ENCODE data around the gene SRGAP2C.
"Not testable (repeated sequence)": the region's sequence is repeated elsewhere in the genome, so short reads cannot be mapped to it uniquely, and the experiment has no call there.

Gene SRGAP2C

GRCh38 chr1:121184290-121185127 lies at the start of gene SRGAP2C, which contains the start of gene FAM72B:
Gene SRGAP2C, plus strand, starts transcription at chr1:121184975. Its CDS starts 2,472 bp downstream, at chr1:121187447.
Gene FAM72B, minus strand, starts transcription at chr1:121184340. Its CDS starts 851 bp downstream, at chr1:121183489.
- DNase-seq = peak; percentile 97

- DNase-seq = not testable (repeated sequence)
Observed at GRCh38 chr1:121140393-121140792, 44.4 kb upstream of the SRGAP2C start.

GRCh38 chr1:121148489-121149190 lies 36.1 kb upstream of the SRGAP2C start:
- not testable (repeated sequence) for DNase-seq

GRCh38 chr1:121151294-121151693 lies 33.5 kb upstream of the SRGAP2C start:
- DNase-seq = not testable (repeated sequence)

- DNase-seq = not testable (repeated sequence)
Observed at GRCh38 chr1:121152788-121153187, 32.0 kb upstream of the SRGAP2C start.

- DNase-seq = not testable (repeated sequence)
Observed at GRCh38 chr1:121154811-121155210, 30.0 kb upstream of the SRGAP2C start.

GRCh38 chr1:121155671-121156358 lies 29.0 kb upstream of the SRGAP2C start:
- not testable (repeated sequence) for DNase-seq

- not testable (repeated sequence) for DNase-seq
Observed at GRCh38 chr1:121156958-121157603, 27.7 kb upstream of the SRGAP2C start.

GRCh38 chr1:121157609-121158008 lies 27.2 kb upstream of the SRGAP2C start:
- not testable (repeated sequence) for DNase-seq

GRCh38 chr1:121160118-121160517 lies 24.7 kb upstream of the SRGAP2C start:
- not testable (repeated sequence) for DNase-seq

GRCh38 chr1:121161199-121161901 lies 23.4 kb upstream of the SRGAP2C start:
- not testable (repeated sequence) for DNase-seq

GRCh38 chr1:121163850-121164757 lies 20.7 kb upstream of the SRGAP2C start:
- not testable (repeated sequence) for DNase-seq

- not testable (repeated sequence) for DNase-seq
Observed at GRCh38 chr1:121165296-121165695, 19.5 kb upstream of the SRGAP2C start.

- not testable (repeated sequence) for DNase-seq
Observed at GRCh38 chr1:121167225-121167738, 17.5 kb upstream of the SRGAP2C start.

- not testable (repeated sequence) for DNase-seq
Observed at GRCh38 chr1:121168152-121168668, 16.6 kb upstream of the SRGAP2C start.

- DNase-seq = not testable (repeated sequence)
Observed at GRCh38 chr1:121176649-121177048, 8.1 kb upstream of the SRGAP2C start.

- DNase-seq = not testable (repeated sequence)
Observed at GRCh38 chr1:121178197-121178596, 6.6 kb upstream of the SRGAP2C start.

GRCh38 chr1:121183867-121184266 lies 908 bp upstream of the SRGAP2C start:
- not testable (repeated sequence) for DNase-seq

- DNase-seq = not testable (repeated sequence)
Observed at GRCh38 chr1:121185140-121185708, 449 bp downstream of the SRGAP2C start.

- not testable (repeated sequence) for DNase-seq
Observed at GRCh38 chr1:121186191-121186590, 1.4 kb downstream of the SRGAP2C start.

All from CD4-positive, alpha-beta T cell treated with Interleukin-12 subunit alpha and Interleukin-12 subunit beta, for 1 hour (primary cell).